SK-N-MC (cell line): ENCODE data around the gene KLHDC3.

Source experiments
- DNase-seq: peaks from one replicate; pipeline ENCODE4 v3.0.0-alpha.2; 2011; ENCODE audit warnings: low read depth, low spot score
- H3K27ac ChIP-seq: fragments of 200-600 bp; sonication (generic); 2 replicates; pipeline ENCODE4 v1.5.1; 2016; ENCODE audit warnings: mixed run types
- H3K36me3 ChIP-seq: fragments of 200-600 bp; sonication (generic); 2 replicates; pipeline ENCODE4 v1.6.1; 2017; ENCODE audit warnings: antibody characterized with exemption, low read length, mixed read lengths; ENCODE audit not compliant: insufficient read depth
- H3K4me3 ChIP-seq: fragments of 200-600 bp; sonication (generic); 2 replicates; pipeline ENCODE4 v1.5.1; 2016
- H3K9ac ChIP-seq: fragments of 200-600 bp; sonication (generic); 2 replicates; pipeline ENCODE4 v1.8.0; 2017; ENCODE audit warnings: mixed run types, mixed read lengths; ENCODE audit not compliant: insufficient read length
- H3K9me3 ChIP-seq: fragments of 200-600 bp; sonication (generic); 2 replicates; pipeline ENCODE4 v1.6.1; 2017; ENCODE audit warnings: low read depth, mild to moderate bottlenecking, antibody characterized with exemption, low read length, moderate library complexity, mixed read lengths
- EZH2 ChIP-seq: fragments of 200-600 bp; sonication (generic); IDR thresholded peaks from one replicate; pipeline ENCODE4 v1.6.1; 2017; ENCODE audit warnings: antibody characterized with exemption
- FOXP2 ChIP-seq: optimal IDR thresholded peaks from 2 replicates; pipeline ENCODE3; 2011; ENCODE audit warnings: mild to moderate bottlenecking, moderate library complexity; ENCODE audit not compliant: insufficient read depth; ENCODE audit errors: extremely low read length, control extremely low read depth
- POLR2AphosphoS5 ChIP-seq: IDR thresholded peaks from 2 replicates; pipeline ENCODE4 v1.6.1; 2012; ENCODE audit warnings: mild to moderate bottlenecking, low read depth, low read length, borderline replicate concordance

KLHDC3 gene

DNA sequence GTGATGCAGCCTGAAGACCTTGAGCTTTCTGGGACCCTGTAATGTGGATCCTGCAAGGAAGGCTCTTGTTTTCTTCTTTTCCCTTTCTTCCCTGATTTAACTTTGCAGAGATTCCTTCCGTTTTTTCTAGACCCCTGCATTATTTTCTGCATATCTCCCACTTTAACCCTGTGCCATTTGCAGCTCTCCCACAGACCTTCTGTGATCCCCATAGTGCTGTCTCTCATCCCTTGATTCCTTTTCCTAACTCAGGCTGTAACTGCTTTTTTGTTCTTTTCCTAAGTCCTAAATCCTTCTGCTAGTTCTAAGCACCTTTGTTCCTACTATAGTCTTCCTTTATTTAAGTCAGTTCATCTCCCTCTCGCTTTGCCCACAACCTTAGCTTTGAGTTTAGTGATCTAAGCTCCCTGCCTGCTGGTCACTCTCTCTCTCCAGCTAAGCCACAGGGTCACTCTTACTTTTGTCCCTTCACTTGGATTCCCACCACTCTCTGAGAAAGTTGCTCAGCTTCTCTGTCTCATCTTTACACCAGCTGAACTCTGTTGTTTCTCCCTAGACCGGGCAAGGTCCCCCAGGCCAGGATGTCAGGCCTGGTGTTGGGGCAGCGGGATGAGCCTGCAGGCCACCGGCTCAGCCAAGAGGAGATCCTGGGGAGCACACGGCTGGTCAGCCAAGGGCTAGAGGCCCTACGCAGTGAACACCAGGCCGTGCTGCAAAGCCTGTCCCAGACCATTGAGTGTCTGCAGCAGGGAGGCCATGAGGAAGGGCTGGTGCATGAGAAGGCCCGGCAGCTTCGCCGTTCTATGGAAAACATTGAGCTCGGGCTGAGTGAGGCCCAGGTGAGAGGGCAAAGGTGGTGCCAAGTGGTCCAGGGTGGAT, 46.9 kb downstream of the KLHDC3 start:
- no peak overlapping the region for H3K9ac ChIP-seq
- no peak overlapping the region for H3K27ac ChIP-seq
- no peaks in the 10 kb centered on the region for H3K9me3 ChIP-seq
- no peak for DNase-seq
- peaks cover 11% of the 10 kb centered on the region; the same call in 1 of the 2 replicates for H3K36me3 ChIP-seq
- no peak overlapping the region; the same call in 1 of the 2 replicates for H3K4me3 ChIP-seq
- no peak for TF ChIP-seq POLR2AphosphoS5
- TF ChIP-seq FOXP2, result no peak
- no peak for TF ChIP-seq EZH2

- no peak for TF ChIP-seq EZH2
- TF ChIP-seq FOXP2, result no peak
- TF ChIP-seq POLR2AphosphoS5, result no peak
- H3K27ac ChIP-seq, result no peak overlapping the region
- peaks cover 8% of the 10 kb centered on the region; the same call in 1 of the 2 replicates for H3K36me3 ChIP-seq
- DNase-seq, result no peak
- no peak overlapping the region for H3K9ac ChIP-seq
- H3K9me3 ChIP-seq, result no peaks in the 10 kb centered on the region
- no peak overlapping the region for H3K4me3 ChIP-seq
These were observed 47.8 kb downstream of the KLHDC3 start for GRCh38 chr6:43061861-43062260.

DNA sequence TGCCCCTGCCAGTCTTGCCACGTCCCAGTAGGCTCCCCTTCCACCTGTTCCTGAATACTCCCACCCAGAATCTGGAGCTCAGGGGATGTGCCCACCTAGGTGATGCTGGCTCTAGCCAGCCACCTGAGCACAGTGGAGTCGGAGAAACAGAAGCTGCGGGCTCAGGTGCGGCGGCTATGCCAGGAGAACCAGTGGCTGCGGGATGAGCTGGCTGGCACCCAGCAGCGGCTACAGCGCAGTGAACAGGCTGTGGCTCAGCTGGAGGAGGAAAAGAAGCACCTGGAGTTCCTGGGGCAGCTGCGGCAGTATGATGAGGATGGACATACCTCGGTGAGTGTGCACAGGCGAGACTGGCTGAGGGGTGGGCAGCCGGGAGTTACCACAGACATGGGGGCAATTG, 48.8 kb downstream of the KLHDC3 start:
- DNase-seq, result no peak
- TF ChIP-seq POLR2AphosphoS5, result no peak
- TF ChIP-seq EZH2, result no peak
- TF ChIP-seq FOXP2, result no peak
- no peak overlapping the region for H3K27ac ChIP-seq
- H3K4me3 ChIP-seq, result no peak overlapping the region
- H3K36me3 ChIP-seq, result peaks cover 2% of the 10 kb centered on the region; the same call in 1 of the 2 replicates
- no peaks in the 10 kb centered on the region for H3K9me3 ChIP-seq
- no peak overlapping the region for H3K9ac ChIP-seq

DNA sequence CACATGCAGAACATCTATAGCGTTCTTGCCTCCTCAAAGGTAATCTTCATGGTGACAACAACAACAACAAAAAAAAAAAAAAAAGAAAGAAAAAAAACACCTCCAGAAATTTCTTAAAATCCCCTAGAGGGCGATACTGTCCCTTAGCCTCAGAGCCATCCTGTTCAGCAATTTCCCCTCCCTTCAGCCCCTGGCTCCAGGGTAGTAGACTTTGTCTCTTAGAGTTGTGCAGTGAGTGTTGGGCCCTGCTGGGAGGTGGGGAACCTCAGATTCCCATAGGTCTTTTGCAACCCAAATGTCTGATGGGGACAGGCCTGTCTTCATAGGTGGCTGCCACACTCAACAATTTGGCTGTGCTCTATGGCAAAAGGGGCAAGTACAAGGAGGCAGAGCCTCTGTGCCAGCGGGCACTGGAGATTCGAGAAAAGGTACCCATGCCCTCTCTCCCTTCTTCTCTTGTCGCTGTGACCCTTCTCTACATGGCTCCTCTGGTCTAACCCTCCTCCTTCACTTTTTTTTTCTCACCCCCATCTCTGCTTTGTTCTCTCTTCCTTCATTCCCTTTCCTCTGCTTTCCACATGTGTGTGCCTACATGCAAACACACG, 56.1 kb downstream of the KLHDC3 start:
- H3K9ac ChIP-seq, result no peak overlapping the region
- no peak overlapping the region for H3K4me3 ChIP-seq
- H3K36me3 ChIP-seq, result no peaks in the 10 kb centered on the region
- no peaks in the 10 kb centered on the region for H3K9me3 ChIP-seq
- DNase-seq, result no peak
- no peak overlapping the region for H3K27ac ChIP-seq
- TF ChIP-seq EZH2 (no peak), POLR2AphosphoS5 (no peak), FOXP2 (no peak)
